Body of pancreas (tissue), 4 donors: ENCODE data around the gene SRRM4. TPM values are rescaled to one million over a fixed set of nuclear protein-coding genes. Genes with fewer than 3 reads are reported as not detected.

Experiments
- ATAC-seq: fragments of 150-250 bp; one replicate; pipeline ENCODE4 v1.9.1; 2016
- DNase-seq, 4 donors: peaks; one replicate each; pipeline ENCODE4 v3.0.0-alpha.2; 2019
- H3K27ac ChIP-seq, 4 donors: fragments of 200-600 bp; sonication (generic); 1 replicate in 3 of 4; 2 replicates in 1 of 4; pipeline versions ENCODE4 v1.5.1 to v1.6.1; 2016 to 2019; ENCODE audit warnings: mild to moderate bottlenecking in 1 of 4, mixed read lengths in 1 of 4, moderate library complexity in 1 of 4
- H3K27me3 ChIP-seq, 2 donors: fragments of 200-600 bp; sonication (generic); one replicate each; pipeline ENCODE4 v1.6.0; 2016; ENCODE audit warnings: mild to moderate bottlenecking in 1 of 2
- H3K36me3 ChIP-seq, 2 donors: fragments of 200-600 bp; sonication (generic); replicated peaks in 1 of 2; 2 replicates each; pipeline ENCODE4 v1.5.1; 2016; ENCODE audit warnings: low read depth in 2 of 2; ENCODE audit not compliant: insufficient read depth in 1 of 2
- H3K4me1 ChIP-seq: fragments of 200-600 bp; sonication (generic); one replicate; pipeline ENCODE4 v1.6.0; 2016
- H3K4me3 ChIP-seq, 2 donors: fragments of 200-600 bp; sonication (generic); 1 replicate in 1 of 2; 2 replicates in 1 of 2; pipeline ENCODE4 v1.5.1; 2016 to 2019
- H3K9me3 ChIP-seq, 3 donors: fragments of 200-600 bp; sonication (generic); 1 replicate in 2 of 3; 2 replicates in 1 of 3; pipeline ENCODE4 v1.5.1; 2016
- CTCF ChIP-seq, 7 experiments: fragments of 450-650 bp in 4 of 7; fragments of 200-600 bp in 3 of 7; sonication (generic) in 3 of 7; IDR thresholded peaks; one replicate each; pipeline ENCODE4 v1.5.1; 2016 to 2019; ENCODE audit warnings: antibody characterized with exemption in 7 of 7
- POLR2A ChIP-seq, 3 donors: fragments of 450-650 bp; IDR thresholded peaks; one replicate each; pipeline ENCODE4 v1.6.1; 2016; ENCODE audit warnings: antibody characterized with exemption in 3 of 3, mild to moderate bottlenecking in 2 of 3
- WGBS, 2 donors: methylation state at CpG; one replicate each; pipeline ENCODE4 v1.1.5; 2017; 5-methylcytosine and 5-hydroxymethylcytosine counted together
- intact Hi-C: fragments of 100-400 bp; cut with DNase I; formaldehyde crosslinking; loops from one replicate; pipeline ENCODE4 v1.15.1; 2023
- total RNA-seq, 2 donors: library from RNA; depleted of rRNA; stranded (reverse); fragments of >200 nt; gene quantifications; one replicate each; pipeline ENCODE4 v1.1.0, GENCODE V29; 2016

Gene SRRM4
- total RNA-seq, 2 donors from 2014 or later: not detected

- DNase-seq (no peak), ATAC-seq (no peak)
- TF ChIP-seq CTCF (IDR thresholded peaks at IDR 0.05) (no peak), POLR2A (IDR thresholded peaks at IDR 0.05) (no peak)
- no peak overlapping the region for H3K27ac ChIP-seq
- H3K27me3 ChIP-seq: no peaks in the 10 kb centered on the region
- no peaks in the 10 kb centered on the region for H3K36me3 ChIP-seq
- H3K9me3 ChIP-seq: no peaks in the 10 kb centered on the region
- intact Hi-C loops: no loop called here
- 19 to 60% methylated on average over 3 of the region's 4 CpGs for WGBS, 2 donors
- no peaks in the 10 kb centered on the region for H3K4me1 ChIP-seq
- H3K4me3 ChIP-seq: no peak overlapping the region
These were observed 101.2 kb downstream of the SRRM4 start for GRCh38 chr12:119082496-119082895.

- no peak overlapping the region for H3K27ac ChIP-seq
- H3K36me3 ChIP-seq: no peaks in the 10 kb centered on the region
- H3K9me3 ChIP-seq: no peaks in the 10 kb centered on the region
- ATAC-seq: no peak
- H3K4me1 ChIP-seq: no peaks in the 10 kb centered on the region
- H3K27me3 ChIP-seq: no peaks in the 10 kb centered on the region
- H3K4me3 ChIP-seq: no peak overlapping the region
- DNase-seq: no peak
- no peak for TF ChIP-seq POLR2A (IDR thresholded peaks at IDR 0.05)
- WGBS, 2 donors: 76% methylated on average over 10 of the region's 10 CpGs
- intact Hi-C loops: no loop called here
These were observed 107.5 kb downstream of the SRRM4 start for GRCh38 chr12:119088685-119089379.

GRCh38 chr12:119089380-119090013 lies 108.2 kb downstream of the SRRM4 start:
- intact Hi-C loops: no loop called here
- no peak for TF ChIP-seq CTCF (IDR thresholded peaks at IDR 0.05)
- TF ChIP-seq POLR2A (IDR thresholded peaks at IDR 0.05): no peak
- Histone ChIP-seq H3K27ac (no peak overlapping the region), H3K4me1 (no peaks in the 10 kb centered on the region), H3K27me3 (no peaks in the 10 kb centered on the region), H3K9me3 (no peaks in the 10 kb centered on the region), H3K36me3 (no peaks in the 10 kb centered on the region), H3K4me3 (no peak overlapping the region)
- ATAC-seq: no peak
- no peak for DNase-seq
- WGBS, 2 donors: 45 to 55% methylated on average over 1 of the region's 1 CpG

GRCh38 chr12:119090276-119090675 lies 108.9 kb downstream of the SRRM4 start:
- H3K4me3 ChIP-seq: no peak overlapping the region
- ATAC-seq: no peak
- no peaks in the 10 kb centered on the region for H3K9me3 ChIP-seq
- H3K27me3 ChIP-seq: no peaks in the 10 kb centered on the region
- H3K36me3 ChIP-seq: no peaks in the 10 kb centered on the region
- WGBS, 2 donors: 62% methylated on average over 1 of the region's 1 CpG; no CpG with 5 or more reads in 1 of the 2 donors
- H3K4me1 ChIP-seq: no peaks in the 10 kb centered on the region
- TF ChIP-seq POLR2A (IDR thresholded peaks at IDR 0.05): no peak
- no peak for TF ChIP-seq CTCF (IDR thresholded peaks at IDR 0.05)
- DNase-seq: no peak
- no peak overlapping the region for H3K27ac ChIP-seq
- intact Hi-C loops: no loop called here

GRCh38 chr12:119090865-119091264 lies 109.5 kb downstream of the SRRM4 start:
- ATAC-seq: no peak
- Histone ChIP-seq H3K27ac (no peak overlapping the region), H3K36me3 (no peaks in the 10 kb centered on the region), H3K4me1 (no peaks in the 10 kb centered on the region), H3K9me3 (no peaks in the 10 kb centered on the region), H3K4me3 (no peak overlapping the region), H3K27me3 (no peaks in the 10 kb centered on the region)
- TF ChIP-seq CTCF (IDR thresholded peaks at IDR 0.05) (no peak), POLR2A (IDR thresholded peaks at IDR 0.05) (no peak)
- DNase-seq: no peak
- WGBS, 2 donors: 24 to 26% methylated on average over 3 of the region's 3 CpGs
- intact Hi-C loops: no loop called here
